HG03159 (cell line): ENCODE results near the gene GSTM1.
"Not testable (repeated sequence)": the region's sequence is repeated elsewhere in the genome, so short reads cannot be mapped to it uniquely, and the experiment has no call there.

Experiments
- ATAC-seq: cut with Tn5 transposase; IDR thresholded peaks from one replicate; pipeline ENCODE4 v1.9.1; 2021; ENCODE audit warnings: mild to moderate bottlenecking, moderate library complexity; ENCODE audit not compliant: unreplicated experiment

Gene GSTM1

GRCh38 chr1:109697066-109697465 lies 9.4 kb downstream of the GSTM1 start:
- no peak for ATAC-seq

- not testable (repeated sequence) for ATAC-seq
Observed at GRCh38 chr1:109697861-109698260, 10.2 kb downstream of the GSTM1 start.

- not testable (repeated sequence) for ATAC-seq
Observed at GRCh38 chr1:109702940-109703339, 15.3 kb downstream of the GSTM1 start.

- no peak for ATAC-seq
Observed at GRCh38 chr1:109704173-109704572, 16.6 kb downstream of the GSTM1 start.

- no peak for ATAC-seq
Observed at GRCh38 chr1:109705411-109705810, 17.8 kb downstream of the GSTM1 start.

GRCh38 chr1:109708949-109709348 lies 21.3 kb downstream of the GSTM1 start:
- ATAC-seq, result not testable (repeated sequence)

GRCh38 chr1:109709822-109710221 lies 22.2 kb downstream of the GSTM1 start:
- ATAC-seq, result not testable (repeated sequence)

- not testable (repeated sequence) for ATAC-seq
Observed at GRCh38 chr1:109711593-109712320, 24.1 kb downstream of the GSTM1 start, which contains the start of gene GSTM5. Gene GSTM5 (plus strand): TSS chr1:109712251. CDS start chr1:109712313, 62 bp downstream.

GRCh38 chr1:109712321-109712864 lies 24.8 kb downstream of the GSTM1 start:
- no peak for ATAC-seq

- no peak for ATAC-seq
Observed at GRCh38 chr1:109713636-109714035, 26.0 kb downstream of the GSTM1 start.

- ATAC-seq, result no peak
Observed at GRCh38 chr1:109714661-109715372, 27.2 kb downstream of the GSTM1 start.

- no peak for ATAC-seq
Observed at GRCh38 chr1:109716121-109716520, 28.5 kb downstream of the GSTM1 start.

GRCh38 chr1:109716570-109717090 lies 29.0 kb downstream of the GSTM1 start:
- no peak for ATAC-seq

GRCh38 chr1:109717729-109718128 lies 30.1 kb downstream of the GSTM1 start:
- ATAC-seq, result no peak

- ATAC-seq, result no peak
Observed at GRCh38 chr1:109718495-109718894, 30.9 kb downstream of the GSTM1 start.

GRCh38 chr1:109719337-109719837 lies 31.8 kb downstream of the GSTM1 start:
- ATAC-seq, result peak; percentile 56

- no peak for ATAC-seq
Observed at GRCh38 chr1:109721042-109721441, 33.4 kb downstream of the GSTM1 start.

GRCh38 chr1:109721971-109722370 lies 34.4 kb downstream of the GSTM1 start:
- no peak for ATAC-seq

GRCh38 chr1:109722908-109723691 lies 35.5 kb downstream of the GSTM1 start:
- ATAC-seq, result no peak

GRCh38 chr1:109724933-109725332 lies 37.3 kb downstream of the GSTM1 start:
- no peak for ATAC-seq

GRCh38 chr1:109725510-109725909 lies 37.9 kb downstream of the GSTM1 start:
- no peak for ATAC-seq
